Right lobe of liver (tissue), 4 donors: ENCODE results near the gene RPL39.

Experiments
- CTCF ChIP-seq, 4 donors: fragments of 200-600 bp in 3 of 4; fragments of 450-650 bp in 1 of 4; IDR thresholded peaks; one replicate each; pipeline versions ENCODE4 v1.5.1 to v1.8.0; 2016 to 2022; ENCODE audit warnings: antibody characterized with exemption in 4 of 4, mild to moderate bottlenecking in 2 of 4
- POLR2A ChIP-seq: fragments of 450-650 bp; IDR thresholded peaks from one replicate; pipeline ENCODE4 v1.6.1; 2017; ENCODE audit warnings: antibody characterized with exemption, mild to moderate bottlenecking
- donor health status: DM: no; HTN: no; CAD: no.
- donor health status: DM: no; HTN: no; CAD: no.
- donor health status: DM: no; HTN: yes; CAD: no.

GRCh38 chrX:119778829-119779228, 12.6 kb downstream of the RPL39 start:
- TF ChIP-seq CTCF (IDR thresholded peaks at IDR 0.05) (no peak), POLR2A (no peak)
